Stimulated activated CD4-positive, alpha-beta T cell treated with anti-CD3 and anti-CD28 coated beads, Interleukin-1b, Interleukin-23, amount 100 ng/mL, for 24 hours (primary cell): Measurements from ENCODE around the gene TRDN.

Experiments
- DNase-seq, 4 experiments: peaks; one replicate each; pipeline ENCODE4 v3.0.0-alpha.2; 2020; ENCODE audit warnings: low read depth in 4 of 4, low spot score in 1 of 4

The TRDN gene

GRCh38 chr6:123636782-123637181 is at the start of gene TRDN:
TRDN (minus strand) TSS chr6:123636950; CDS start chr6:123636775, 175 bp downstream.
- DNase-seq = no peak

- no peak for DNase-seq
Measured at GRCh38 chr6:123681957-123682462, 45.3 kb upstream of the TRDN start.

- DNase-seq = no peak
Measured at GRCh38 chr6:123677897-123678296, 41.1 kb upstream of the TRDN start.

- DNase-seq = no peak
Measured at GRCh38 chr6:123676793-123677192, 40.0 kb upstream of the TRDN start.

- DNase-seq = no peak
Measured at GRCh38 chr6:123668965-123669591, 32.3 kb upstream of the TRDN start.

- no peak for DNase-seq
Measured at GRCh38 chr6:123668063-123668462, 31.3 kb upstream of the TRDN start.

- no peak for DNase-seq
Measured at GRCh38 chr6:123663436-123663835, 26.7 kb upstream of the TRDN start.

GRCh38 chr6:123662757-123663156 is 26.0 kb upstream of the TRDN start:
- no peak for DNase-seq

- DNase-seq = no peak
Measured at GRCh38 chr6:123661105-123661891, 24.5 kb upstream of the TRDN start.

GRCh38 chr6:123659960-123660748 is 23.4 kb upstream of the TRDN start:
- DNase-seq = no peak

GRCh38 chr6:123658848-123659247 is 22.1 kb upstream of the TRDN start:
- no peak for DNase-seq

- no peak for DNase-seq
Measured at GRCh38 chr6:123655521-123656306, 19.0 kb upstream of the TRDN start.

GRCh38 chr6:123648723-123649122 is 12.0 kb upstream of the TRDN start:
- no peak for DNase-seq

GRCh38 chr6:123648020-123648580 is 11.3 kb upstream of the TRDN start:
- no peak for DNase-seq

- no peak for DNase-seq
Measured at GRCh38 chr6:123641497-123641896, 4.7 kb upstream of the TRDN start.

GRCh38 chr6:123640567-123641187 is 3.9 kb upstream of the TRDN start:
- DNase-seq = no peak

GRCh38 chr6:123638865-123639264 is 2.1 kb upstream of the TRDN start:
- DNase-seq = no peak

- DNase-seq = no peak
Measured at GRCh38 chr6:123636282-123636681, 468 bp downstream of the TRDN start.

GRCh38 chr6:123635567-123635966 is 1.2 kb downstream of the TRDN start:
- no peak for DNase-seq

- no peak for DNase-seq
Measured at GRCh38 chr6:123635144-123635543, 1.6 kb downstream of the TRDN start.
